ENCODE data around the gene EPYC.

Gene EPYC

GRCh38 chr12:90954921-90955320 lies 49.9 kb downstream of the EPYC start, which contains the start of gene CCER1:
Gene CCER1, minus strand, starts transcription at chr12:90955176. Its CDS starts 434 bp downstream, at chr12:90954742.
- no peak for DNase-seq (ENCODE audit: low spot score)

GRCh38 chr12:90954428-90954827 lies 50.3 kb downstream of the EPYC start:
- no peak for DNase-seq (ENCODE audit: low spot score)

GRCh38 chr12:90953956-90954421 lies 50.8 kb downstream of the EPYC start:
- DNase-seq (ENCODE audit: low spot score) = no peak

GRCh38 chr12:90951432-90952105 lies 53.2 kb downstream of the EPYC start:
- no peak for DNase-seq (ENCODE audit: low spot score)

- no peak for DNase-seq (ENCODE audit: low spot score)
Measured at GRCh38 chr12:90947869-90948268, 56.9 kb downstream of the EPYC start.

- DNase-seq (ENCODE audit: low spot score) = peak; percentile 44
Measured at GRCh38 chr12:90945070-90945649, 59.6 kb downstream of the EPYC start.

GRCh38 chr12:90943255-90943654 lies 61.5 kb downstream of the EPYC start:
- DNase-seq (ENCODE audit: low spot score) = no peak

GRCh38 chr12:90940872-90941499 lies 63.8 kb downstream of the EPYC start:
- peak; percentile 17 for DNase-seq (ENCODE audit: low spot score)

- no peak for DNase-seq (ENCODE audit: low spot score)
Measured at GRCh38 chr12:90939382-90939781, 65.4 kb downstream of the EPYC start.

GRCh38 chr12:90938451-90938850 lies 66.3 kb downstream of the EPYC start:
- no peak for DNase-seq (ENCODE audit: low spot score)

GRCh38 chr12:90937651-90938050 lies 67.1 kb downstream of the EPYC start:
- no peak for DNase-seq (ENCODE audit: low spot score)

GRCh38 chr12:90936230-90937005 lies 68.4 kb downstream of the EPYC start:
- DNase-seq (ENCODE audit: low spot score) = no peak

- DNase-seq (ENCODE audit: low spot score) = no peak
Measured at GRCh38 chr12:90925562-90925961, 79.2 kb downstream of the EPYC start.

GRCh38 chr12:90924406-90924805 lies 80.4 kb downstream of the EPYC start:
- DNase-seq (ENCODE audit: low spot score) = no peak

GRCh38 chr12:90922145-90922627 lies 82.6 kb downstream of the EPYC start:
- no peak for DNase-seq (ENCODE audit: low spot score)

GRCh38 chr12:90921536-90921935 lies 83.2 kb downstream of the EPYC start:
- no peak for DNase-seq (ENCODE audit: low spot score)

- DNase-seq (ENCODE audit: low spot score) = no peak
Measured at GRCh38 chr12:90920222-90920621, 84.5 kb downstream of the EPYC start.

- DNase-seq (ENCODE audit: low spot score) = no peak
Measured at GRCh38 chr12:90917431-90917830, 87.3 kb downstream of the EPYC start.

GRCh38 chr12:90916516-90916915 lies 88.3 kb downstream of the EPYC start:
- no peak for DNase-seq (ENCODE audit: low spot score)

GRCh38 chr12:90915353-90915752 lies 89.4 kb downstream of the EPYC start:
- no peak for DNase-seq (ENCODE audit: low spot score)
